Astrocyte (in vitro differentiated cells and primary cell): ENCODE measurements around the gene TOP1.

Source experiments
- EZH2 ChIP-seq: IDR thresholded peaks from 2 replicates; pipeline ENCODE4 v1.6.1; 2012; ENCODE audit warnings: mild to moderate bottlenecking, low read length, inconsistent platforms; ENCODE audit not compliant: insufficient read depth
- TF ChIP-seq, protein P1 (sequence below): IDR thresholded peaks from 2 replicates; pipeline ENCODE4 v1.5.1; 2011; ENCODE audit warnings: low read depth, mild to moderate bottlenecking, inconsistent platforms, low read length, moderate library complexity; ENCODE audit not compliant: insufficient read depth

DNA sequence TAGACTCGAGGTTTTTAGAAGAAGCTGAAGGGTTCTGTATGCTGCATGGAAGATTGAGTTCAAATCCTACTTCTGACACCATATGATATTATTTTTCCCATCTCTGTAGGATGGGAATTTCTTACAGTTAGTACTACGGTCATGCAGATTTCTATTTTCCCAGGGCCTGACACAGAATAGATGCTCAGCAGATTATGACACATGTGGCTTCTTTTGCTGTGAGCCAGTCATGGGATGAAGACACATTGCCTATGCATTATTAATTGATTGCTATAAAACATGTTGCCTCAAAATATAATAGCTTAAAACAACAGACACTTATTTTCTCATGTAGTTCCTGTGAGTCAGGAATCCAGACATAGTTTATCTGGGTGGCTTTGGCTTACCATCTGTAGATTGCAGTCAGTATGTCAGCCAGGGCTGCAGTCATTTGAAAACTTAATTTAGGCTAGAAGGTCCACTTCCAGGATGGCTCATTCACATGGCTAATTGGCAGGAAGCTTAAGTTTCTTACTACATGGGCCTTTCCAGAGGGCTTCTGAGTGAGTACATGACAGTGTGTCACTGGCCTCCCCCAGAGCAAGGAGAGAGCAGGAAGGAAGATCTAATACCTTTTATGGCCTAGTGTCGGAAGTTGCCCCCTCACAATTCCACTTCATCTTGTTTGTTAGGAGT lies 29.5 kb downstream of the TOP1 start:
- TF ChIP-seq, protein P1, sequence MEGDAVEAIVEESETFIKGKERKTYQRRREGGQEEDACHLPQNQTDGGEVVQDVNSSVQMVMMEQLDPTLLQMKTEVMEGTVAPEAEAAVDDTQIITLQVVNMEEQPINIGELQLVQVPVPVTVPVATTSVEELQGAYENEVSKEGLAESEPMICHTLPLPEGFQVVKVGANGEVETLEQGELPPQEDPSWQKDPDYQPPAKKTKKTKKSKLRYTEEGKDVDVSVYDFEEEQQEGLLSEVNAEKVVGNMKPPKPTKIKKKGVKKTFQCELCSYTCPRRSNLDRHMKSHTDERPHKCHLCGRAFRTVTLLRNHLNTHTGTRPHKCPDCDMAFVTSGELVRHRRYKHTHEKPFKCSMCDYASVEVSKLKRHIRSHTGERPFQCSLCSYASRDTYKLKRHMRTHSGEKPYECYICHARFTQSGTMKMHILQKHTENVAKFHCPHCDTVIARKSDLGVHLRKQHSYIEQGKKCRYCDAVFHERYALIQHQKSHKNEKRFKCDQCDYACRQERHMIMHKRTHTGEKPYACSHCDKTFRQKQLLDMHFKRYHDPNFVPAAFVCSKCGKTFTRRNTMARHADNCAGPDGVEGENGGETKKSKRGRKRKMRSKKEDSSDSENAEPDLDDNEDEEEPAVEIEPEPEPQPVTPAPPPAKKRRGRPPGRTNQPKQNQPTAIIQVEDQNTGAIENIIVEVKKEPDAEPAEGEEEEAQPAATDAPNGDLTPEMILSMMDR = no peak
- TF ChIP-seq EZH2 = no peak
